Measurements from ENCODE around the gene MUC4.

Gene MUC4

GRCh38 chr3:195811756-195812155 is at the start of gene MUC4:
MUC4 (minus strand) TSS chr3:195811929; CDS start chr3:195811817, 112 bp downstream.
- no peak for DNase-seq

DNA sequence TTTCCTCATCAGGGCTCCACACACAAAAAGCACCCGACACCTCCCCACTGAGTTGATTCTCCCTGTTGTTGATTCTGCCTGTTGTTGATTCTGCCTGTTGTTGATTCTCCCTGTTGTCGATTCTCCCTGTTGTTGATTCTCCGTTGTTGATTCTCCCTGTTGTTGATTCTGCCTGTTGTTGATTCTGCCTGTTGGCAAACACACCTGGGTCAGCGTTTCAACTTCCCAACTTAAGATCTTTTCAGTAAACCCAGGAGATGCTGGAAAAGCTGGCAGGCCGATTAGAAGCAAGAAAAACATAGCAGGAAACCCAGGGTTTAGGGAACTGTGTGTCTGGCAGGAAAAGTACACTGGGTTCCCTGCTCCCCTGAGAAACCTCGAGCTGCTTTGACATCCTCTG is 48.7 kb upstream of the MUC4 start:
- no peak for DNase-seq

- no peak for DNase-seq
Observed at GRCh38 chr3:195859846-195860411, 48.2 kb upstream of the MUC4 start.

DNA sequence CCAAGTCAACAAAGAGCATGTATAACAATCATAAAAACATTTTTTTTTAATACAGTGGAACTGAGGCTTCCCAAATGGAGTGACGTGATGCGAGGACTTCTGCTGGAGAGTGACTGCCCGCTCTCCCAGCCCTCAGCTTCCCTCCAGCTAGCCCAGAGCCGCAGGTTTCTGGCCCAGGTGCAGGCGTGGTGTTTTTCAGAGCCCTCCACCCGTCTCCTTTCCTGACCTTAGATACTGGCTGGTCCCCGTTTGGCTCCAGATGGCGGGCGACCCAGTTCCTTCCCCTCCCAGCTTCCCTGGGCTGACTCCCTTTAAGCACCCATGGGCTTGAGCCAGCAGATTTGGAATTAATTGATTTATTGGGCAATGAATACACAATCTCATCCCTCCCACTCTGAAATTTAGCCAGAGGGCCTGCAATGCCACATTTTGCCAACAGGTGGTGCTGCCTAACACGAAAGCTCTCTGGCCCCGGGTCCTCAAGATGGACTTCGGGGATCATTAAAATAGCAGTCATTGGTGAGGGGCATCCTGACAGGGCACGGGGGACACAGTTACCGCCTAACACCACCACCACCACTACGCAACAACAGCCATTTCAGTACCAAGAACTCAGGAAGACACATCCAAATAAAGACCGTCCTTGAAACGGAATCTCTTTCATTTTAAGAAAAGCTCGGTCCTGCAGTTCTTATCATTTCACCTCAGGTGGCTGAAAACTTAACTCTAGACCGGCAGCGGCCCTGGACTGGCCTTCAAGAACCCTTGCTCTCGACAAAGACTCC is 47.5 kb upstream of the MUC4 start:
- DNase-seq = peak; percentile 98

DNA sequence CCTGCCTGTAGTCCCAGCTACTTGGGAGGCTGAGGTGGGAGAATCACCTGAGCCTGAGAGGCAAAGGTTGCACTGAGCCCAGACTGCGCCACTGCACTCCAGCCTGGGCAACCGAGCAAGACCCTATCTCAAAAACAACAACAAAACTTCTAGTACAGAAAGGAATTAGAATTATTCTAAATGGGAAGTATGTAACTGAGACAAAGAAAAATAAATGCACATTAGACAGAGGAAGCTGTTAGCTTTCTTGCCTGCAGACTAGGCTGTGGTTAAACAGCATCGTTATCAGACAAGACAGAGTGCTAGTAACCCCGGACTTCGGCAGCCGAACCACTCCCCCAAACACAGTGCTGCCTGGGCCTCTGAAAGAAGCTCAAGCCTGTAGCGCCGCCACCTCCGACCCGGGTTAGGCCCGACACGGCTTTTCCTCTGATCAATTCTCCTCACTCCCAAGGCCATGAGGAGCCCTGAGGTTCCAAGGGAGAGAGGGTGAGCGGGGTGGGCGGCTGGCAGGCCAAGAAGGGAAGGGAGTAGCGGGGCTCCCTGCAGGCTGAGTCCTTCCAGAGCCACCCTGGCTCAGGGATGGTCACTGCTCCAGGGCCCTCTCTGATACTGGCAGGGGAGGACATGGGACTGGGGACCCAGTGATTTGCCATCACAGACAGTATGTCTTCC is 44.8 kb upstream of the MUC4 start:
- no peak for DNase-seq

DNA sequence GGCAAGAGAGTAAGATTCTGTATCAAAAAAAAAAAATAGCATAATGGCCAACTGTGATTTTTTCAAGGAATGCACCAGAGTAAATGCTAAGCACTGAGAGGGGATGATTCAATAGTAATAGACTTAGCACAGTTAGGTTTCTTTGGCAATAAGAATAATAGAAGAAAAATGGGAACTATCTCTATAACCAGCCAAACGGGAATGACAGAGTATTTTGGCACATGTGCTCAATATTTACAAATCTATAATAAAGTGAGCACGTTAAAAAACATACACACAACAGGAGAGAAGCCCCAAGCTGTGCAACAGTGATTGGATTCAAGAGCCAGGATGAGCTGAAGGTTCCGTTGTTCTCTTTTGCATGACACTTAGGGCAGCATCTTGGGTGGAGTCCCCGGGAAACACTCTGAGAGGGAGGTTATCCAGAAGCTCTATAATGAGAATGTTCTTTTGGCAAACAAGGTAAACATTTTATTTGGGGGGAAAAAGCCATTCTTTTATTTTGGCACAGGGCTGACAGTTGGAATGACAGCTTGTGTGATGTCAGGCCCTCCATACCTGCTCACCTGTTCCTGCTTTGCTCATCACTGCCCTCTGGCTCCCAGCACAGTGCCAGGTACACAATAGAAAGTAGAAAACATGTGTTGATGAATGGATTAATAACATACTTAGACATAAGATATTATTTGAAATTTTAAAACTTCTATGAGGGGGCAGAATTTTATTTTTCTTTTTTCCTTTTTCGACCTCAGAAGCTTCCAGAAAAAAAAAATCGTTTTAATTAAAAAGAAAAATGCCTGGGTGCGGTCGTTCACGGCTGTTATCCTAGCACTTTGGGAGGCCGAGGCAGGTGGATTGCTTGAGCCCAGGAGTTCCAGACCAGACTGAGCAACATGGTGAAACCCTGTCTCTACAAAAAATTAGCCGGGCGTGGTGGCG is 44.0 kb upstream of the MUC4 start:
- no peak for DNase-seq

GRCh38 chr3:195854628-195855294 is 43.0 kb upstream of the MUC4 start:
- DNase-seq = no peak

- DNase-seq = no peak
Observed at GRCh38 chr3:195853996-195854395, 42.3 kb upstream of the MUC4 start.

GRCh38 chr3:195853036-195853435 is 41.3 kb upstream of the MUC4 start:
- no peak for DNase-seq

DNA sequence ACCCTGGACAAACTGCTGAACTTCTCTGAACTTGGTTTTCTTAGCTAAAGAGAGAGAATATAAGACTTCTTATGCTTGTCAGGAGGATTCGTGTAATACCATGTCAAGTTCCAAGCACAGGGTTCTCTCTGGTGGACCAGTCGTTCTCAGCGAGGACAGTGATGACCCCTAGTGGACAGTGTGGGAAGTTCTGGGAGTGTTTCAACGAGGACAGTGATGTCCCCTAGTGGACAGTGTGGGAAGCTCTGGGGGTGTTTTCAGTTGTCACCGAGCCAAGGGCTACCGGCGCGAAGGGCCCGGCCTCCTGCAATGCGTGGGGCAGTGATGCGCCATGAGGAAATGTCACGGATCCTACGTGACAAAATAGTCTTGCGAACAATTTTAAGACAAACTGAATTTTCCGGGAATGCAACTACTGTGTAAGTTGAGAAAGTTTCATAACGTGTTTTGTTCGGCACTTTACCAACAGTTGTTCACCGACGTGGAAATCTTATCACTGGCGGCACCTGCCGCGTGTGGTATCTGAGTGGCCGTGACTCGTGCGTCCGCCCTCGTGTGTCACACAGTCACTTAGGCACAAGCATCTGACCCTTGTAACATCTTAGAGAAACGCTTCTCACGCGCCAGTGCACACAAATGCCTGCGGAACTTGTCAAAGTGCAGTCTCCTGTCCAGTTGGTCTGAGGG is 39.3 kb upstream of the MUC4 start:
- DNase-seq = peak; percentile 98

GRCh38 chr3:195849322-195850074 is 37.8 kb upstream of the MUC4 start:
- DNase-seq = peak; percentile 78

- no peak for DNase-seq
Observed at GRCh38 chr3:195847055-195847950, 35.6 kb upstream of the MUC4 start.

DNA sequence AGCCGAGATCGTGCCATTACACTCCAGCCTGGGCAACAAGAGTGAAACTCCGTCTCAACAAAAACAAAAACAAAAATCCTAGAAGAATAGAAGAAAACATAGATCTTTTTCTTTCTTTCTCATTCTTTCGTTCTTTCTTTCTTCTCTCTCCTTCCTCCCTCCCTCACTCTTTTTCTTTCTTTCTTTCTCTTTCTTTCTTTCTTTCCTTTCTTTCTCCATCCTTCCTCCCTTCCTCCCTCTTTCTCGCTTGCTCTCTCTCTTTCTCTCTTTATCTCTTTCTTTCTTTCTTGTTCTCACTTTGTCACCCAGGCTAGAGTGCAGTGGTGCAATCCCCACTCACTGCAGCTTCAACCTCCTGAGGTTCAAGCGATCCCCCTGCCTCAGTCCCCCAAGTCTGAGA is 33.8 kb upstream of the MUC4 start:
- DNase-seq = no peak

GRCh38 chr3:195844671-195845218 is 33.0 kb upstream of the MUC4 start:
- no peak for DNase-seq

DNA sequence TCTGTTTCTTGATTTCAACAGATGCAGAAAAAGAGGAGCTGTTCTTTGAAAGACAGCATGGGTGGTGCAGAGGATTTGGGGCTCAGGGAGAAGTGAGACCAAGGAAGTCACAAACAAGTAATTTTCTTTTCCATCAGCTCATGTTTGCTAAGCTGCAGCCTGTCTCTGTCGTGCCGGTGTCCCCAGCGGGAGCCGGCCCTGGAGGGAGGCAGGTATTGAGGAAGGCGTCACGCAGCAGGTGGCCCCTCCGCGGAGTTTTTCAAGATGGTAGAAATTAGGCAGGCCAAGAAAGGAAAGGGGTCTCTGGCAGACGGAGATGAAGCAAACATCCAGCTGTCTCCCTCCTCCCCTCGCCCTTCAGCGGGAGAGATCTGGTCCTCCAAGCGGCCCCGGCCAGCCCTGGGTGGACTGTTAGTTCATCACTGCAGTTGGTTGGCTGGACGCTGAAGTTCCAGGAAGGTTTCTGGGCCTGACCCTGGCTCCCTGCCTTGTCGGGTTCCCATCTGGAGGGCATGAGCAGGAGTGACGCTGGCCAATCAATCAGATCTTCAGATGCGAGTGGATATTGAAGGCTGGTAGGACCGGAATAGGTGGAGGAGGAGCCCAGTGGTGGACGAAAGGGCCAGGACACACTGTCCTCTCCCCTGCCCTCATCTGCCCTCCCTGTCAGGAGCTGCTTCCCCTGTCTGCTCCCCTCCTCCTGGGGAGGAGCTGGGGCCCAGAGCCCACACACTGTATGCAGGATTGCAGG is 27.7 kb upstream of the MUC4 start:
- DNase-seq = no peak

DNA sequence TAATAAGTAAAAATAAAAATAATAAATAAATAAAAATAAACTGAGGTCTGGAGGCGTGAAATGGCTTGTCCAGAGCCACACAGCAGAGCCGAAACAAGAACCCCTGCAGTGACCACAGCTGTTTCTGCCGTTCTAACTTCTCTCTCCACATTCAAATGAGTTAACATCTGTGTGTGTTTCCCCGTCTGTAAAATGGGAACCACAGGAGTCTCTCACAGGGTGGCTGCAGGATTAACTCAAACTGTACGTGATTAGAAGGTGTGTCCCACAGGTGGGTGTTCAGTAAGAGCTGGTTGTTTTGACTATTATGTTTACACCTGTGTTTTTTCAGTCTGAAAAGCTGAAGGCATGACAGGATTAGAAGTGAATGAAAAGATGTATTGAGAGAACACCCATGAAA is 27.0 kb upstream of the MUC4 start:
- no peak for DNase-seq

DNA sequence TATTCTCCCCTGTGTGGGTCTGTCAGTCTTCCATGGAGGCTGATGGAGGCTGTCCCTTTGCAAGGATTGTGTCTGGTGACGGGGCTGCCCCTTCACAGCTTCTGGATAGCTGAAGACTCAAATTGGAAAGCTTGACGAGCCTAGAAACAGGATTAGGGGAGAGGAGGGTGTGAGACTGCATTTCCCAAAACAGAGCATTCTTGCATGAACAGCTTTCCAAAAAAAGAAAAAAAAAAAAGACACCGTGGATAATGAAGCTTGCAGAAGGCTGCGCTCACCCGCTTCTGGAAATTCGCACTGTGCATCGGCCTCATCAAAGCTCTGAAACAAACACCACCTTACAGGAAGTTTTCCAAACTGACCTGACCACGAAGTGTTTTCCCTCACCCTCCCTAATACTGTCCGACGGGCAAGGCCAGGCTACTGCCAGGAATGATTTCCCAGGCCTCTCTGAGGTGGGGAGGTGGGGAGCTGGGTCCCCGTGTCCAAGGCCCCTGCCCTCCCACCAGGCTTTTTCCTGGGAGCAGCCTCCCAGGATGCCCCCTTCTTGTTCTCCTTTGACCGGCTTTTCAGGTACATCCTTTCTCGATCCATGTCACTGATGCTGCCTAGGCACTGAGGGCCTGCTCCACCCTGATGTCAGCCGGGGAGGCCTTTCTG is 24.9 kb upstream of the MUC4 start:
- no peak for DNase-seq

DNA sequence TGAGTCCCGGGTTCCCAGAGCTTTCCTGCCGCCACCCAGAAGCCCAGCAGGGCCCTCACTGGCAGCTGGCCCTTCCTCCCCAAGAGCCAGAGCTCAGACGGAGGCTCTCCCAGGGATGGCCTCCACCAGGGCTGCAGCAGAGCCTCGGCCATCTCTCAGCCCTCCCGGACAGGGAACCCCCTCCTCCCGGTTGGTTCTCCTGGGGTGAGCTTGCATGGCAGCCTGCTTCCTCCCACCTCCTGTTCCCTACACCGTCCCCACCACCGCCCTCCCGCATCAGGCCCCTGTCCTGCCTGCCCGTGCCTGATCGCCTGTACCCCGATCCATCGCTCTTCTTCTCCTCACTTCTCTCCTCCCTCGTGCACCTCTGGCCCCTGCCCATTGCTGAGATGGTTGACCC is 24.1 kb upstream of the MUC4 start:
- no peak for DNase-seq
